Thoracic aorta (tissue), 2 donors: ENCODE results near the gene GOLPH3L. TPM values are rescaled to one million over a fixed set of nuclear protein-coding genes. Genes with fewer than 3 reads are reported as not detected.
"Not testable (repeated sequence)": the region's sequence is repeated elsewhere in the genome, so short reads cannot be mapped to it uniquely, and the experiment has no call there.

Experiments used
- ATAC-seq: fragments of 150-250 bp; one replicate; pipeline ENCODE4 v1.8.0; 2017; ENCODE audit warnings: low read depth; ENCODE audit not compliant: insufficient number of reproducible peaks, low FRiP score
- DNase-seq: peaks from one replicate; pipeline ENCODE4 v3.0.0-alpha.2; 2020; ENCODE audit warnings: low spot score
- H3K27ac ChIP-seq, 2 donors: fragments of 200-600 bp; sonication (generic); 1 replicate in 1 of 2; 2 replicates in 1 of 2; pipeline ENCODE4 v1.5.1; 2016; ENCODE audit warnings: mild to moderate bottlenecking in 2 of 2, moderate library complexity in 2 of 2
- H3K27me3 ChIP-seq: fragments of 200-600 bp; sonication (generic); replicated peaks from 2 replicates; pipeline ENCODE4 v1.6.0; 2016; ENCODE audit warnings: mild to moderate bottlenecking; ENCODE audit not compliant: insufficient read depth
- H3K36me3 ChIP-seq: fragments of 200-600 bp; sonication (generic); one replicate; pipeline ENCODE4 v1.5.1; 2016
- H3K4me1 ChIP-seq, 2 donors: fragments of 200-600 bp; sonication (generic); 1 replicate in 1 of 2; 2 replicates in 1 of 2; pipeline versions ENCODE4 v1.5.1 to v1.6.0; 2016; ENCODE audit warnings: low read depth in 2 of 2, mild to moderate bottlenecking in 1 of 2; ENCODE audit not compliant: control insufficient read depth in 1 of 2
- H3K4me3 ChIP-seq: fragments of 200-600 bp; sonication (generic); 2 replicates; pipeline ENCODE4 v1.5.1; 2016; ENCODE audit warnings: mild to moderate bottlenecking
- H3K9me3 ChIP-seq: fragments of 200-600 bp; sonication (generic); 2 replicates; pipeline ENCODE4 v1.5.1; 2016
- CTCF ChIP-seq: fragments of 200-600 bp; sonication (generic); IDR thresholded peaks from one replicate; pipeline ENCODE4 v1.5.1; 2019; ENCODE audit warnings: antibody characterized with exemption
- total RNA-seq, 2 donors: library from RNA; depleted of rRNA; stranded (reverse); fragments of >200 nt; gene quantifications; one replicate each; pipeline versions ENCODE4 v1.1.0 to v1.2.3, GENCODE V29; 2016

GOLPH3L gene
- total RNA-seq, 2 donors from 2014 or later: 13.7 to 15.6 TPM

GRCh38 chr1:150627826-150628410, 69.0 kb downstream of the GOLPH3L start:
- no peak for TF ChIP-seq CTCF
- Histone ChIP-seq H3K4me3 (peak overlapping the region; percentile 90), H3K27ac (no peak overlapping the region), H3K4me1 (peaks cover 9 to 21% of the 10 kb centered on the region in 2 donors), H3K9me3 (no peaks in the 10 kb centered on the region), H3K27me3 (no peaks in the 10 kb centered on the region), H3K36me3 (peaks cover 41% of the 10 kb centered on the region)
- DNase-seq (no peak), ATAC-seq (no peak)

- DNase-seq (no peak), ATAC-seq (no peak)
- Histone ChIP-seq H3K27ac (no peak overlapping the region), H3K27me3 (no peaks in the 10 kb centered on the region), H3K9me3 (no peaks in the 10 kb centered on the region), H3K36me3 (peaks cover 43% of the 10 kb centered on the region), H3K4me3 (no peak overlapping the region), H3K4me1 (peaks cover 18 to 32% of the 10 kb centered on the region in 2 donors)
- no peak for TF ChIP-seq CTCF
Measured at GRCh38 chr1:150626150-150626549, 70.8 kb downstream of the GOLPH3L start.

GRCh38 chr1:150624546-150624945, 72.4 kb downstream of the GOLPH3L start:
- ATAC-seq, H3K27ac ChIP-seq, H3K9me3 ChIP-seq, H3K27me3 ChIP-seq, H3K4me3 ChIP-seq, DNase-seq: not testable (repeated sequence)
- Histone ChIP-seq H3K36me3 (peaks cover 48% of the 10 kb centered on the region), H3K4me1 (peaks cover 33 to 40% of the 10 kb centered on the region in 2 donors)

- H3K4me3 ChIP-seq, H3K27me3 ChIP-seq, H3K9me3 ChIP-seq, DNase-seq, ATAC-seq, H3K27ac ChIP-seq: not testable (repeated sequence)
- peaks cover 48% of the 10 kb centered on the region for H3K36me3 ChIP-seq
- H3K4me1 ChIP-seq: peaks cover 33 to 44% of the 10 kb centered on the region in 2 donors
Measured at GRCh38 chr1:150624134-150624533, 72.8 kb downstream of the GOLPH3L start.

GRCh38 chr1:150622303-150622975, 74.5 kb downstream of the GOLPH3L start:
- peaks cover 26 to 34% of the 10 kb centered on the region in 2 donors for H3K4me1 ChIP-seq
- DNase-seq (no peak), ATAC-seq (no peak)
- TF ChIP-seq CTCF: no peak
- no peak overlapping the region for H3K4me3 ChIP-seq
- H3K36me3 ChIP-seq: peaks cover 47% of the 10 kb centered on the region
- H3K27me3 ChIP-seq: no peaks in the 10 kb centered on the region
- peak overlapping the region; percentile 48 to 56 for H3K27ac ChIP-seq
- no peaks in the 10 kb centered on the region for H3K9me3 ChIP-seq

- no peak for ATAC-seq
- peak overlapping the region; percentile 48 to 56 for H3K27ac ChIP-seq
- peaks cover 26 to 34% of the 10 kb centered on the region in 2 donors for H3K4me1 ChIP-seq
- no peak for DNase-seq
- H3K36me3 ChIP-seq: peaks cover 40% of the 10 kb centered on the region
- no peaks in the 10 kb centered on the region for H3K27me3 ChIP-seq
- H3K9me3 ChIP-seq: no peaks in the 10 kb centered on the region
- TF ChIP-seq CTCF: peak; percentile 77
- no peak overlapping the region for H3K4me3 ChIP-seq
Measured at GRCh38 chr1:150621497-150622302, 75.3 kb downstream of the GOLPH3L start.
